Colonic mucosa (tissue), 4 donors: Measurements from ENCODE around the gene MTR. TPM values are rescaled to one million over a fixed set of nuclear protein-coding genes. Genes with fewer than 3 reads are reported as not detected.

Experiments used
- DNase-seq: peaks from one replicate; pipeline ENCODE4 v3.0.0-alpha.2; 2020
- H3K27ac ChIP-seq: fragments of 200-600 bp; one replicate; pipeline ENCODE4 v1.8.0; 2021
- H3K27me3 ChIP-seq: fragments of 200-600 bp; one replicate; pipeline ENCODE4 v1.8.0; 2021
- H3K36me3 ChIP-seq: fragments of 200-600 bp; one replicate; pipeline ENCODE4 v1.8.0; 2021
- H3K4me1 ChIP-seq: fragments of 200-600 bp; one replicate; pipeline ENCODE4 v1.8.0; 2021; ENCODE audit warnings: mild to moderate bottlenecking
- H3K4me3 ChIP-seq: fragments of 200-600 bp; one replicate; pipeline ENCODE4 v1.8.0; 2021
- H3K9ac ChIP-seq, 2 donors: one replicate each; pipeline ENCODE4 v1.7.0; 2013; ENCODE audit warnings: control low read depth in 2 of 2, low read depth in 2 of 2, low read length in 2 of 2
- H3K9me3 ChIP-seq: fragments of 200-600 bp; one replicate; pipeline ENCODE4 v1.8.0; 2021
- intact Hi-C: fragments of 100-400 bp; cut with DNase I; formaldehyde crosslinking; loops from one replicate; pipeline ENCODE4 v1.14.1; 2022
- total RNA-seq, 2 donors: library from RNA; stranded (reverse); fragmentation: NEBNext Ultra II Directional in 1 of 2; extraction: Animal tissue kit (Norgen Biotek cat#: 25700) in 1 of 2; gene quantifications; one replicate each; pipeline ENCODE4 v1.2.1, GENCODE V29; 2021
- TF ChIP-seq, protein P1 (sequence below): fragments of 200-600 bp; IDR thresholded peaks from one replicate; pipeline ENCODE4 v1.8.0; 2022; ENCODE audit warnings: antibody characterized with exemption, mild to moderate bottlenecking
- donor health status: healthy.
- donor health status: DM: no; HTN: no; CAD: no.
- donor health status: DM: no; HTN: no; CAD: no.

MTR gene
- total RNA-seq, 2 donors from 2014 or later: 20.5 to 24.4 TPM

GRCh38 chr1:236875975-236876374, 80.9 kb downstream of the MTR start:
- Histone ChIP-seq H3K4me3 (no peak overlapping the region), H3K4me1 (no peaks in the 10 kb centered on the region), H3K36me3 (no peaks in the 10 kb centered on the region), H3K9me3 (no peaks in the 10 kb centered on the region), H3K9ac (no peak overlapping the region), H3K27ac (no peak overlapping the region), H3K27me3 (no peaks in the 10 kb centered on the region)
- TF ChIP-seq, protein P1, sequence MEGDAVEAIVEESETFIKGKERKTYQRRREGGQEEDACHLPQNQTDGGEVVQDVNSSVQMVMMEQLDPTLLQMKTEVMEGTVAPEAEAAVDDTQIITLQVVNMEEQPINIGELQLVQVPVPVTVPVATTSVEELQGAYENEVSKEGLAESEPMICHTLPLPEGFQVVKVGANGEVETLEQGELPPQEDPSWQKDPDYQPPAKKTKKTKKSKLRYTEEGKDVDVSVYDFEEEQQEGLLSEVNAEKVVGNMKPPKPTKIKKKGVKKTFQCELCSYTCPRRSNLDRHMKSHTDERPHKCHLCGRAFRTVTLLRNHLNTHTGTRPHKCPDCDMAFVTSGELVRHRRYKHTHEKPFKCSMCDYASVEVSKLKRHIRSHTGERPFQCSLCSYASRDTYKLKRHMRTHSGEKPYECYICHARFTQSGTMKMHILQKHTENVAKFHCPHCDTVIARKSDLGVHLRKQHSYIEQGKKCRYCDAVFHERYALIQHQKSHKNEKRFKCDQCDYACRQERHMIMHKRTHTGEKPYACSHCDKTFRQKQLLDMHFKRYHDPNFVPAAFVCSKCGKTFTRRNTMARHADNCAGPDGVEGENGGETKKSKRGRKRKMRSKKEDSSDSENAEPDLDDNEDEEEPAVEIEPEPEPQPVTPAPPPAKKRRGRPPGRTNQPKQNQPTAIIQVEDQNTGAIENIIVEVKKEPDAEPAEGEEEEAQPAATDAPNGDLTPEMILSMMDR: no peak
- intact Hi-C loops: no loop called here
- DNase-seq: no peak

GRCh38 chr1:236877661-236878060, 82.6 kb downstream of the MTR start:
- no peaks in the 10 kb centered on the region for H3K9me3 ChIP-seq
- no peaks in the 10 kb centered on the region for H3K27me3 ChIP-seq
- no peaks in the 10 kb centered on the region for H3K36me3 ChIP-seq
- intact Hi-C loops: no loop called here
- TF ChIP-seq, protein P1: no peak
- no peak overlapping the region for H3K27ac ChIP-seq
- H3K9ac ChIP-seq: no peak overlapping the region
- no peak overlapping the region for H3K4me3 ChIP-seq
- DNase-seq: no peak
- H3K4me1 ChIP-seq: no peaks in the 10 kb centered on the region

DNA sequence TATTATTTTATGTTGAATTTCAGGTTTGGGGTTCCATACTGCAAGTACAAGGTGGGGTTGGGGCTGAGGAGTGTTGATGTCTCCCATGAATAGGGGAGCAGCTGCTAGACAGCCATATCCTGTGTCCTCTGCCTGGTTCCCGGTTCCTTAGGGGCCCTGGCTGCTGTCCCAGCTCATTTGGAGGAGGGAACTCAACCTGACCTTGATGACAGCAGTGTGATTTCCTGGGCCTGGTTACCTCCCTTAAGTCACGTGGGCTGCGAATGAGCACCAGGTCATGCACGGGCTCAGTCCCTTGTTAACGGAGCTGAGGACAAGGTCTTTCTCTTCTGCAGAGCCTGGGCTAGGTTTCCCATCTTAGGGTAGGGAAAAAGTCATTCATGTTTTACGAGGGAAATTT, 85.1 kb downstream of the MTR start:
- no peaks in the 10 kb centered on the region for H3K9me3 ChIP-seq
- no peak overlapping the region for H3K27ac ChIP-seq
- TF ChIP-seq, protein P1: no peak
- no peaks in the 10 kb centered on the region for H3K36me3 ChIP-seq
- DNase-seq: no peak
- no peak overlapping the region for H3K4me3 ChIP-seq
- H3K27me3 ChIP-seq: no peaks in the 10 kb centered on the region
- intact Hi-C loops: no loop called here
- no peak overlapping the region for H3K9ac ChIP-seq
- H3K4me1 ChIP-seq: no peaks in the 10 kb centered on the region

- Histone ChIP-seq H3K9ac (no peak overlapping the region), H3K36me3 (no peaks in the 10 kb centered on the region), H3K27me3 (no peaks in the 10 kb centered on the region), H3K27ac (no peak overlapping the region), H3K4me3 (no peak overlapping the region), H3K4me1 (no peaks in the 10 kb centered on the region), H3K9me3 (no peaks in the 10 kb centered on the region)
- TF ChIP-seq, protein P1: no peak
- intact Hi-C loops: no loop called here
- no peak for DNase-seq
Observed at GRCh38 chr1:236882678-236883077, 87.6 kb downstream of the MTR start.

GRCh38 chr1:236886199-236886598, 91.1 kb downstream of the MTR start:
- no peak for DNase-seq
- H3K4me1 ChIP-seq: no peaks in the 10 kb centered on the region
- intact Hi-C loops: no loop called here
- H3K9ac ChIP-seq: no peak overlapping the region
- TF ChIP-seq, protein P1: no peak
- no peak overlapping the region for H3K27ac ChIP-seq
- H3K9me3 ChIP-seq: no peaks in the 10 kb centered on the region
- no peak overlapping the region for H3K4me3 ChIP-seq
- peaks cover 5% of the 10 kb centered on the region for H3K36me3 ChIP-seq
- no peaks in the 10 kb centered on the region for H3K27me3 ChIP-seq

DNA sequence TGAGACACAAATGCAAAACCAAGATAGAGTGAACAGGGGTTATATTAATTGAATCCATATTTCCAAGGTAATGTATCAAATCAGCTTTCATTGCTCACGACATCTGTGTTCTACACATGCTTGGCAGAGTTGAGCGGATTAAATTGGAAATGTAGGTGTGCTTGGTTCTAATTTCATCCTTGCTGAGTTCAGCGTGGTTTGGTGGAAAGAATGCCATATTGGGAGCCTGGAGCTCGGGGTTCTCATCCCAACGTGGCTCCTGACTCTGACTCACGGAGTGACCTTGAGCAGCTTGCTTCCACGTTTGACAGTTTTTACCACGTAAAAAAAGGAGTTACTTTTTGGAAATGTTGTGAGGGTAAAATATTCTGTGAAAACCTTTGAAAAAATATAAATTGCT, 92.0 kb downstream of the MTR start:
- no peaks in the 10 kb centered on the region for H3K9me3 ChIP-seq
- no peak overlapping the region for H3K9ac ChIP-seq
- no peak overlapping the region for H3K27ac ChIP-seq
- no peaks in the 10 kb centered on the region for H3K4me1 ChIP-seq
- no peaks in the 10 kb centered on the region for H3K27me3 ChIP-seq
- intact Hi-C loops: no loop called here
- peaks cover 5% of the 10 kb centered on the region for H3K36me3 ChIP-seq
- no peak overlapping the region for H3K4me3 ChIP-seq
- no peak for DNase-seq
- TF ChIP-seq, protein P1: no peak
